Activated effector memory CD4-positive, alpha-beta T cell treated with Interleukin-2 at 50 U/mL for 16 hours (primary cell): Measurements from ENCODE around the gene HSH2D.
"Not testable (repeated sequence)": the region's sequence is repeated elsewhere in the genome, so short reads cannot be mapped to it uniquely, and the experiment has no call there.

ENCODE experiments used
- DNase-seq: peaks from one replicate; pipeline ENCODE4 v3.0.0-alpha.2; 2020

The HSH2D gene

GRCh38 chr19:16143399-16144215 lies at the start of gene HSH2D:
Gene HSH2D, plus strand, starts transcription at chr19:16143685. Its CDS starts 5,066 bp downstream, at chr19:16148751.
- DNase-seq, result peak; percentile 75

- no peak for DNase-seq
Observed at GRCh38 chr19:16094360-16095070, 49.0 kb upstream of the HSH2D start.

- DNase-seq, result no peak
Observed at GRCh38 chr19:16095071-16095571, 48.4 kb upstream of the HSH2D start.

GRCh38 chr19:16096280-16096855 lies 47.1 kb upstream of the HSH2D start:
- no peak for DNase-seq

GRCh38 chr19:16098416-16098768 lies 45.1 kb upstream of the HSH2D start:
- DNase-seq, result no peak

GRCh38 chr19:16098821-16099220 lies 44.7 kb upstream of the HSH2D start:
- DNase-seq, result no peak

GRCh38 chr19:16099314-16099965 lies 44.0 kb upstream of the HSH2D start:
- not testable (repeated sequence) for DNase-seq

GRCh38 chr19:16100524-16100923 lies 43.0 kb upstream of the HSH2D start:
- DNase-seq, result no peak

- DNase-seq, result no peak
Observed at GRCh38 chr19:16104722-16105121, 38.8 kb upstream of the HSH2D start.

- DNase-seq, result no peak
Observed at GRCh38 chr19:16106121-16106520, 37.4 kb upstream of the HSH2D start.

GRCh38 chr19:16111160-16111908 lies 32.2 kb upstream of the HSH2D start, which contains the start of gene RAB8A:
Gene RAB8A, plus strand, starts transcription at chr19:16111889. Its CDS starts 13 bp downstream, at chr19:16111902.
- DNase-seq, result peak; percentile 99

- no peak for DNase-seq
Observed at GRCh38 chr19:16111909-16112752, 31.4 kb upstream of the HSH2D start.

GRCh38 chr19:16112778-16113177 lies 30.7 kb upstream of the HSH2D start:
- no peak for DNase-seq

- DNase-seq, result no peak
Observed at GRCh38 chr19:16113727-16114126, 29.8 kb upstream of the HSH2D start.

GRCh38 chr19:16115301-16116039 lies 28.0 kb upstream of the HSH2D start:
- no peak for DNase-seq

- DNase-seq, result no peak
Observed at GRCh38 chr19:16116067-16116466, 27.4 kb upstream of the HSH2D start.

- DNase-seq, result no peak
Observed at GRCh38 chr19:16117594-16118033, 25.9 kb upstream of the HSH2D start.

- no peak for DNase-seq
Observed at GRCh38 chr19:16118489-16119033, 24.9 kb upstream of the HSH2D start.

- not testable (repeated sequence) for DNase-seq
Observed at GRCh38 chr19:16119075-16119857, 24.2 kb upstream of the HSH2D start.
